Measurements from ENCODE around the gene LST1. TPM values are rescaled to one million over a fixed set of nuclear protein-coding genes. Genes with fewer than 3 reads are reported as not detected.

Gene LST1
- total RNA-seq = 10 to 100 TPM in 1 of 4 donors, 1 to 10 TPM in 3; 3.7 to 72.9 (median 6.7) TPM

GRCh38 chr6:31586008-31586407 lies at the start of gene LST1:
TSS of gene LST1 (plus strand) at chr6:31586277. CDS start at chr6:31587300, 1,023 bp downstream.
- 55% methylated on average over 1 of the region's 1 CpG for WGBS
- no peak for DNase-seq (ENCODE audit: low spot score in 2 of 2)
- TF ChIP-seq POLR2AphosphoS5 (IDR thresholded peaks at IDR 0.05) = no peak
- Histone ChIP-seq H3K27me3 (no peaks in the 10 kb centered on the region), H3K4me3 (no peak within 1 kb of the TSS), H3K4me1 (peaks cover 12% of the 10 kb centered on the region), H3K36me3 (no peaks in the 10 kb centered on the region), H3K9me3 (no peaks in the 10 kb centered on the region), H3K27ac (no peak within 1 kb of the TSS)

DNA sequence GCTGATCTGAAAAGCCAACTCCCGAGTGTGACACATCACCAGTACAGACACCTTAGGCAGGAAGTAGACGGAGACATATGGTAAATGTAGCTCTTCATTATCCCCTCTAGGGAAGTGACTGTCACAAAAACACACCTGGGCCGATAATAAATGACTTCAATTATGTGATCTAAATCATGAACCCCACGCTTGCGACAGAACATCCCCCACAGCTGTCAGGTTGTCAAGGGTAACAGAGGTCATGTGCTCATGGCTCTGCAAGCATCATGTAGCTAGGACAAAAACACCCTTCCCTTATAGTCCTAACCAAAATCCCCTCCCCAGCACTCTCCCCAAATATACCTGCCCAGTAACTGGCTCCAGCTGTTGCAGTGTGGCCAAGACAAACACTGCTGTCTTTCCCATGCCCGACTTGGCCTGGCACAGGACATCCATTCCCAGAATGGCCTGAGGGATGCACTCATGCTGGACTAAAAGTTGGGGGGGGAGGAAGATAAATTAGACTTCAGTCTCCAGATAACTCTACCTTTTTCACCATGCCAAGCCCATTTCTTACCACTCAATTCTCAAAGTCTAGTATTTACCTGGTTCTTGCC lies 47.2 kb upstream of the LST1 start:
- Histone ChIP-seq H3K9me3 (no peaks in the 10 kb centered on the region), H3K27me3 (no peaks in the 10 kb centered on the region), H3K36me3 (peaks cover 63% of the 10 kb centered on the region), H3K4me1 (peaks cover 44% of the 10 kb centered on the region), H3K27ac (no peak overlapping the region), H3K4me3 (peak overlapping the region; percentile 72)
- WGBS = 54% methylated on average over 6 of the region's 6 CpGs
- TF ChIP-seq POLR2AphosphoS5 (IDR thresholded peaks at IDR 0.05) (no peak), EP300 (IDR thresholded peaks at IDR 0.05) (no peak), POLR2A (IDR thresholded peaks at IDR 0.05) (no peak)
- TF ChIP-seq, protein P1, sequence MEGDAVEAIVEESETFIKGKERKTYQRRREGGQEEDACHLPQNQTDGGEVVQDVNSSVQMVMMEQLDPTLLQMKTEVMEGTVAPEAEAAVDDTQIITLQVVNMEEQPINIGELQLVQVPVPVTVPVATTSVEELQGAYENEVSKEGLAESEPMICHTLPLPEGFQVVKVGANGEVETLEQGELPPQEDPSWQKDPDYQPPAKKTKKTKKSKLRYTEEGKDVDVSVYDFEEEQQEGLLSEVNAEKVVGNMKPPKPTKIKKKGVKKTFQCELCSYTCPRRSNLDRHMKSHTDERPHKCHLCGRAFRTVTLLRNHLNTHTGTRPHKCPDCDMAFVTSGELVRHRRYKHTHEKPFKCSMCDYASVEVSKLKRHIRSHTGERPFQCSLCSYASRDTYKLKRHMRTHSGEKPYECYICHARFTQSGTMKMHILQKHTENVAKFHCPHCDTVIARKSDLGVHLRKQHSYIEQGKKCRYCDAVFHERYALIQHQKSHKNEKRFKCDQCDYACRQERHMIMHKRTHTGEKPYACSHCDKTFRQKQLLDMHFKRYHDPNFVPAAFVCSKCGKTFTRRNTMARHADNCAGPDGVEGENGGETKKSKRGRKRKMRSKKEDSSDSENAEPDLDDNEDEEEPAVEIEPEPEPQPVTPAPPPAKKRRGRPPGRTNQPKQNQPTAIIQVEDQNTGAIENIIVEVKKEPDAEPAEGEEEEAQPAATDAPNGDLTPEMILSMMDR (IDR thresholded peaks at IDR 0.05) = no peak
- no peak for DNase-seq (ENCODE audit: low spot score in 2 of 2)

DNA sequence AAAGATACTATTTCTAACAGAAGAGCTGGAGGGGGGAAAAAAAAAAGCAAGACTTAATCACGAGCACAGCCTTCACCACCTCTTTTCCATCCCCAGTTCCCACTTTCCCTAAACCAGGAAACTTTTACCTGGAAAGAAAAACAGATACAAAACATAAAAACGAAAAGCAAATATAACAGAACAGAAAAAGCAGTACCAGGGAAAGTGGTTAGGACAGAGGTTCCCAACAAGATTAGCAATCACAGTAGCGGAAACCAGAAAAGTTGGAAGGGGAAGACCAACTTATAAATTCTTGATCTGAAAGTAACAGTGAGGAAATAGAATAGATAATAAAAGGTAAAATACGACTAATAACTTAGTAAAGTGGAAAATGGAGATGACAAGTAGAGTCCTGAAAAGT lies 45.4 kb upstream of the LST1 start:
- Histone ChIP-seq H3K9me3 (no peaks in the 10 kb centered on the region), H3K4me1 (peaks cover 44% of the 10 kb centered on the region), H3K36me3 (peaks cover 45% of the 10 kb centered on the region), H3K27me3 (no peaks in the 10 kb centered on the region), H3K4me3 (peak overlapping the region; percentile 72), H3K27ac (peak overlapping the region; percentile 93)
- 9% methylated on average over 4 of the region's 4 CpGs for WGBS
- TF ChIP-seq, protein P1 (IDR thresholded peaks at IDR 0.05) = no peak
- TF ChIP-seq POLR2AphosphoS5 (IDR thresholded peaks at IDR 0.05) (no peak), POLR2A (IDR thresholded peaks at IDR 0.05) (no peak), EP300 (IDR thresholded peaks at IDR 0.05) (no peak)
- no peak for DNase-seq (ENCODE audit: low spot score in 2 of 2)

- DNase-seq (ENCODE audit: low spot score in 2 of 2) = peak in 1 of 2 donors; percentile 73
- H3K9me3 ChIP-seq = no peaks in the 10 kb centered on the region
- H3K27me3 ChIP-seq = no peaks in the 10 kb centered on the region
- H3K4me1 ChIP-seq = peaks cover 45% of the 10 kb centered on the region
- no peak for TF ChIP-seq EP300 (IDR thresholded peaks at IDR 0.05)
- no peak for TF ChIP-seq POLR2A (IDR thresholded peaks at IDR 0.05)
- TF ChIP-seq POLR2AphosphoS5 (IDR thresholded peaks at IDR 0.05) = no peak
- TF ChIP-seq, protein P1 (IDR thresholded peaks at IDR 0.05) = no peak
- H3K4me3 ChIP-seq = peak overlapping the region; percentile 72
- under 1% methylated on average over 21 of the region's 21 CpGs for WGBS
- peaks cover 40% of the 10 kb centered on the region for H3K36me3 ChIP-seq
- H3K27ac ChIP-seq = peak overlapping the region; percentile 93
Measured at GRCh38 chr6:31541059-31541657, 44.9 kb upstream of the LST1 start.

- under 1% methylated on average over 38 of the region's 43 CpGs for WGBS
- TF ChIP-seq, protein P1 (IDR thresholded peaks at IDR 0.05) = no peak
- TF ChIP-seq POLR2AphosphoS5 (IDR thresholded peaks at IDR 0.05) (peak; percentile 75 to 99 (median 97)), EP300 (IDR thresholded peaks at IDR 0.05) (no peak), POLR2A (IDR thresholded peaks at IDR 0.05) (peak; percentile 78 to 89)
- Histone ChIP-seq H3K9me3 (no peaks in the 10 kb centered on the region), H3K36me3 (peaks cover 33% of the 10 kb centered on the region), H3K27ac (peak within 1 kb of the TSS; percentile 93), H3K27me3 (no peaks in the 10 kb centered on the region), H3K4me3 (peak within 1 kb of the TSS; percentile 72), H3K4me1 (peaks cover 53% of the 10 kb centered on the region)
- DNase-seq (ENCODE audit: low spot score in 2 of 2) = peak; percentile 97
Measured at GRCh38 chr6:31541658-31542521, 44.2 kb upstream of the LST1 start, which contains the start of gene DDX39B. TSS of gene DDX39B (minus strand) at chr6:31542003. CDS start at chr6:31540532, 1,471 bp downstream.

Measured in suprapubic skin (tissue), 4 donors.